ENCODE data around the gene HOXB7. TPM values are rescaled to one million over a fixed set of nuclear protein-coding genes. Genes with fewer than 3 reads are reported as not detected.
A peak's percentile ranks its signal among the peaks of the same experiment; 100 is the strongest.

HOXB7 gene
- total RNA-seq, 2 donors from 2014 or later, result 0.63 to 7.2 TPM

GRCh38 chr17:48627623-48628521 is 17.1 kb upstream of the HOXB7 start:
- Histone ChIP-seq H3K4me3 (no peak overlapping the region), H3K9me3 (no peaks in the 10 kb centered on the region), H3K27ac (peak overlapping the region in 1 of 2 donors; percentile 1), H3K27me3 (replicated peaks; ENCODE audit: insufficient read depth) (peaks cover 33% of the 10 kb centered on the region), H3K36me3 (no peaks in the 10 kb centered on the region), H3K4me1 (ENCODE audit: control insufficient read depth in 1 of 2, low read depth in 2 of 2) (peaks cover 18 to 20% of the 10 kb centered on the region in 2 donors)
- DNase-seq (ENCODE audit: low spot score) (no peak), ATAC-seq (ENCODE audit: insufficient number of reproducible peaks, low FRiP score, low read depth) (no peak)
- TF ChIP-seq CTCF (IDR thresholded peaks at IDR 0.05), result no peak

- H3K36me3 ChIP-seq, result no peaks in the 10 kb centered on the region
- no peaks in the 10 kb centered on the region for H3K9me3 ChIP-seq
- ATAC-seq (ENCODE audit: insufficient number of reproducible peaks, low FRiP score, low read depth) (no peak), DNase-seq (ENCODE audit: low spot score) (no peak)
- H3K27me3 ChIP-seq (replicated peaks; ENCODE audit: insufficient read depth), result peaks cover 28% of the 10 kb centered on the region
- TF ChIP-seq CTCF (IDR thresholded peaks at IDR 0.05), result no peak
- H3K27ac ChIP-seq, result no peak overlapping the region
- no peak overlapping the region for H3K4me3 ChIP-seq
- peaks cover 18 to 20% of the 10 kb centered on the region in 2 donors for H3K4me1 ChIP-seq (ENCODE audit: control insufficient read depth in 1 of 2, low read depth in 2 of 2)
Observed at GRCh38 chr17:48627118-48627597, 16.3 kb upstream of the HOXB7 start.

- Histone ChIP-seq H3K36me3 (no peaks in the 10 kb centered on the region), H3K27ac (no peak within 1 kb of the TSS), H3K9me3 (no peaks in the 10 kb centered on the region), H3K4me3 (peak within 1 kb of the TSS; percentile 62), H3K4me1 (ENCODE audit: control insufficient read depth in 1 of 2, low read depth in 2 of 2) (peaks cover 18 to 20% of the 10 kb centered on the region in 2 donors), H3K27me3 (replicated peaks; ENCODE audit: insufficient read depth) (peaks cover 28% of the 10 kb centered on the region)
- ATAC-seq (ENCODE audit: insufficient number of reproducible peaks, low FRiP score, low read depth) (no peak), DNase-seq (ENCODE audit: low spot score) (no peak)
- no peak for TF ChIP-seq CTCF (IDR thresholded peaks at IDR 0.05)
Observed at GRCh38 chr17:48626245-48627117, 15.7 kb upstream of the HOXB7 start, which contains the start of gene HOXB9. HOXB9 (minus strand) TSS chr17:48626358; CDS start chr17:48626269, 89 bp downstream.

- no peak overlapping the region for H3K27ac ChIP-seq
- peaks cover 26% of the 10 kb centered on the region for H3K27me3 ChIP-seq (replicated peaks; ENCODE audit: insufficient read depth)
- TF ChIP-seq CTCF (IDR thresholded peaks at IDR 0.05), result no peak
- H3K4me3 ChIP-seq, result peak overlapping the region; percentile 62
- no peak for ATAC-seq (ENCODE audit: insufficient number of reproducible peaks, low FRiP score, low read depth)
- peaks cover 18 to 20% of the 10 kb centered on the region in 2 donors for H3K4me1 ChIP-seq (ENCODE audit: control insufficient read depth in 1 of 2, low read depth in 2 of 2)
- DNase-seq (ENCODE audit: low spot score), result no peak
- no peaks in the 10 kb centered on the region for H3K36me3 ChIP-seq
- H3K9me3 ChIP-seq, result no peaks in the 10 kb centered on the region
Observed at GRCh38 chr17:48625495-48626244, 14.9 kb upstream of the HOXB7 start.

Data from thoracic aorta (tissue), 2 donors.